Testis (tissue), 3 donors: ENCODE data around the gene PLEKHM2. TPM values are rescaled to one million over a fixed set of nuclear protein-coding genes. Genes with fewer than 3 reads are reported as not detected.
"Not testable (repeated sequence)": the region's sequence is repeated elsewhere in the genome, so short reads cannot be mapped to it uniquely, and the experiment has no call there.

Source experiments
- DNase-seq: peaks from one replicate; pipeline ENCODE4 v3.0.0-alpha.2; 2019
- H3K27ac ChIP-seq, 2 donors: fragments of 200-600 bp; sonication (generic); one replicate each; pipeline ENCODE4 v1.5.1; 2019
- H3K27me3 ChIP-seq: fragments of 200-600 bp; sonication (generic); one replicate; pipeline ENCODE4 v1.5.1; 2019
- H3K36me3 ChIP-seq: fragments of 200-600 bp; sonication (generic); one replicate; pipeline ENCODE4 v1.5.1; 2017; ENCODE audit warnings: low read depth; ENCODE audit errors: missing control alignments
- H3K4me1 ChIP-seq: fragments of 200-600 bp; sonication (generic); one replicate; pipeline ENCODE4 v1.5.1; 2019
- H3K4me3 ChIP-seq, 2 donors: fragments of 200-600 bp; sonication (generic); one replicate each; pipeline ENCODE4 v1.5.1; 2017 to 2019
- H3K9me3 ChIP-seq: fragments of 200-600 bp; sonication (generic); one replicate; pipeline ENCODE4 v1.5.1; 2017
- CTCF ChIP-seq, 3 experiments: fragments of 450-650 bp in 2 of 3; fragments of 200-600 bp in 1 of 3; sonication (generic) in 1 of 3; IDR thresholded peaks; one replicate each; pipeline ENCODE4 v1.5.1; 2016 to 2019; ENCODE audit warnings: antibody characterized with exemption in 3 of 3, mild to moderate bottlenecking in 2 of 3, moderate library complexity in 1 of 3
- POLR2A ChIP-seq: fragments of 450-650 bp; IDR thresholded peaks from one replicate; pipeline ENCODE4 v1.6.1; 2017; ENCODE audit warnings: antibody characterized with exemption, mild to moderate bottlenecking, moderate library complexity
- WGBS, 2 donors: methylation state at CpG; one replicate each; pipeline ENCODE4 v1.1.5; 2018; 5-methylcytosine and 5-hydroxymethylcytosine counted together
- intact Hi-C: fragments of 100-400 bp; cut with DNase I; formaldehyde crosslinking; loops from one replicate; pipeline ENCODE4 v1.15.1; 2023; ENCODE audit warnings: low total_unique reads
- polyA plus RNA-seq: library from polyadenylated mRNA; stranded (reverse); fragments of 350-450 nt; fragmentation: Illumina TruSeq; extraction: RNeasy Lipid Tissue Mini Kit (QIAGEN cat#74804); gene quantifications from one replicate; pipeline ENCODE4 v1.2.3, GENCODE V29; 2014; ENCODE audit warnings: low read depth, low replicate concordance; ENCODE audit not compliant: insufficient read depth
- total RNA-seq, 2 donors: library from RNA; depleted of rRNA; stranded (reverse); fragments of >200 nt; gene quantifications; one replicate each; pipeline ENCODE4 v1.2.3, GENCODE V29; 2016

PLEKHM2 gene
- total and polyA plus RNA-seq, 3 donors from 2014 or later, result 61.9 to 98.4 (median 70.2) TPM

- WGBS, 2 donors, result 91 to 94% methylated on average over 3 of the region's 3 CpGs
- Histone ChIP-seq H3K36me3 (no peaks in the 10 kb centered on the region), H3K4me1 (no peaks in the 10 kb centered on the region), H3K27me3 (no peaks in the 10 kb centered on the region), H3K4me3 (no peak overlapping the region), H3K27ac (no peak overlapping the region), H3K9me3 (no peaks in the 10 kb centered on the region)
- intact Hi-C loops, result no loop called here
- no peak for DNase-seq
- TF ChIP-seq POLR2A (no peak), CTCF (IDR thresholded peaks at IDR 0.05) (no peak)
Measured at GRCh38 chr1:15640667-15641066, 43.5 kb upstream of the PLEKHM2 start.

GRCh38 chr1:15649937-15650336, 34.2 kb upstream of the PLEKHM2 start:
- WGBS, 2 donors, result 97 to 98% methylated on average over 1 of the region's 1 CpG
- Histone ChIP-seq H3K27ac (no peak overlapping the region), H3K4me1 (no peaks in the 10 kb centered on the region), H3K36me3 (no peaks in the 10 kb centered on the region), H3K4me3 (no peak overlapping the region), H3K27me3 (no peaks in the 10 kb centered on the region), H3K9me3 (no peaks in the 10 kb centered on the region)
- no peak for DNase-seq
- no peak for TF ChIP-seq POLR2A
- no peak for TF ChIP-seq CTCF (IDR thresholded peaks at IDR 0.05)
- intact Hi-C loops, result no loop called here

GRCh38 chr1:15650433-15650832, 33.7 kb upstream of the PLEKHM2 start:
- H3K4me3 ChIP-seq, result no peak overlapping the region
- H3K36me3 ChIP-seq, result no peaks in the 10 kb centered on the region
- H3K9me3 ChIP-seq, result no peaks in the 10 kb centered on the region
- intact Hi-C loops, result no loop called here
- 80 to 85% methylated on average over 2 of the region's 2 CpGs for WGBS, 2 donors
- H3K27ac ChIP-seq, result no peak overlapping the region
- no peaks in the 10 kb centered on the region for H3K27me3 ChIP-seq
- TF ChIP-seq CTCF (IDR thresholded peaks at IDR 0.05), result no peak
- TF ChIP-seq POLR2A, result no peak
- no peak for DNase-seq
- no peaks in the 10 kb centered on the region for H3K4me1 ChIP-seq

GRCh38 chr1:15652130-15652529, 32.0 kb upstream of the PLEKHM2 start:
- H3K4me1 ChIP-seq, intact Hi-C loops: not testable (repeated sequence)

GRCh38 chr1:15654091-15654690, 29.9 kb upstream of the PLEKHM2 start:
- no peak for TF ChIP-seq POLR2A
- no peak for TF ChIP-seq CTCF (IDR thresholded peaks at IDR 0.05)
- WGBS, 2 donors, result 87 to 95% methylated on average over 6 of the region's 6 CpGs
- Histone ChIP-seq H3K27ac (no peak overlapping the region), H3K36me3 (no peaks in the 10 kb centered on the region), H3K9me3 (no peaks in the 10 kb centered on the region), H3K27me3 (no peaks in the 10 kb centered on the region), H3K4me3 (no peak overlapping the region), H3K4me1 (no peaks in the 10 kb centered on the region)
- intact Hi-C loops, result no loop called here
- no peak for DNase-seq

More at GRCh38 chr1:15652130-15652529, 32.0 kb upstream of the PLEKHM2 start:
- not testable (repeated sequence) for H3K4me3 ChIP-seq, H3K27me3 ChIP-seq, H3K36me3 ChIP-seq, H3K27ac ChIP-seq, DNase-seq, H3K9me3 ChIP-seq
- WGBS, 2 donors, result 100% methylated on average over 3 to 5 of the region's 6 CpGs
